Suprapubic skin (tissue), 4 donors: ENCODE measurements around the gene PSMC6. TPM values are rescaled to one million over a fixed set of nuclear protein-coding genes. Genes with fewer than 3 reads are reported as not detected.

Source experiments
- DNase-seq, 2 donors: peaks; one replicate each; pipeline ENCODE4 v3.0.0-alpha.2; 2019; ENCODE audit warnings: low spot score in 2 of 2
- H3K27ac ChIP-seq: fragments of 200-600 bp; sonication (generic); one replicate; pipeline ENCODE4 v1.5.1; 2019
- H3K27me3 ChIP-seq: fragments of 200-600 bp; sonication (generic); one replicate; pipeline ENCODE4 v1.5.1; 2019
- H3K36me3 ChIP-seq: fragments of 200-600 bp; sonication (generic); one replicate; pipeline ENCODE4 v1.5.1; 2019
- H3K4me1 ChIP-seq: fragments of 200-600 bp; sonication (generic); one replicate; pipeline ENCODE4 v1.5.1; 2019
- H3K4me3 ChIP-seq: fragments of 200-600 bp; sonication (generic); one replicate; pipeline ENCODE4 v1.5.1; 2019; ENCODE audit warnings: mild to moderate bottlenecking
- H3K9me3 ChIP-seq: fragments of 200-600 bp; sonication (generic); one replicate; pipeline ENCODE4 v1.5.1; 2019
- EP300 ChIP-seq: sonication (generic); formaldehyde crosslinking; IDR thresholded peaks from one replicate; pipeline ENCODE4 v1.6.1; 2017; ENCODE audit warnings: antibody characterized with exemption
- POLR2A ChIP-seq, 2 donors: fragments of 450-650 bp; IDR thresholded peaks; one replicate each; pipeline ENCODE4 v1.6.1; 2017; ENCODE audit warnings: antibody characterized with exemption in 2 of 2, mild to moderate bottlenecking in 2 of 2, moderate library complexity in 2 of 2
- POLR2AphosphoS5 ChIP-seq, 3 donors: sonication (generic); formaldehyde crosslinking; IDR thresholded peaks; one replicate each; pipeline ENCODE4 v1.6.1; 2017; ENCODE audit warnings: antibody characterized with exemption in 3 of 3
- WGBS: methylation state at CpG from one replicate; pipeline ENCODE4 v1.1.5; 2018; 5-methylcytosine and 5-hydroxymethylcytosine counted together
- total RNA-seq, 4 donors: library from RNA; depleted of rRNA; stranded (reverse); fragments of >200 nt; gene quantifications; one replicate each; pipeline ENCODE4 v1.1.0, GENCODE V29; 2016
- TF ChIP-seq, protein P1 (sequence below), 2 donors: fragments of 200-600 bp in 1 of 2; fragments of 450-650 bp in 1 of 2; sonication (generic) in 1 of 2; IDR thresholded peaks; one replicate each; pipeline ENCODE4 v1.5.1; 2016 to 2019; ENCODE audit warnings: antibody characterized with exemption in 2 of 2, mild to moderate bottlenecking in 1 of 2, moderate library complexity in 1 of 2

The PSMC6 gene
- total RNA-seq, 4 donors from 2014 or later = 53.8 to 78.1 (median 67.1) TPM

DNA sequence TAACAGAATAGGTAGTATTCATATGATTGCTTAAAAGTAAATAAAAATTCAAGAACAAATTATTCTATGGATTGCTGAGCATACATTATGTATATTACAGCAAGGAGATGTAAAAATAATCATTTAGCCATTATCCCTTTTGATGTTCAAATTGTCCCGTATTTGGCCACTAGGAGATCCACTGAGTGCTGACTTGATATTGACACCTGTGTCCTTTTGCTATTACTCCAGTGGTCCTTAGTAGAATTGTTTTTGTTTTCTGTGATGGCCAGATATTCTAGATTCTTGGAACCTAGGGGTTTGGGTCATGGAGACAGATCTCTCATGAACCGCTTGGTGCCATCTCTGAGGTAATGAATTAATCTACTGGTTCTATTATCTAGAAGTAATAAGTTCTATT, 28.4 kb upstream of the PSMC6 start:
- WGBS = 96% methylated on average over 2 of the region's 2 CpGs
- Histone ChIP-seq H3K36me3 (peaks cover 48% of the 10 kb centered on the region), H3K27ac (no peak overlapping the region)

DNA sequence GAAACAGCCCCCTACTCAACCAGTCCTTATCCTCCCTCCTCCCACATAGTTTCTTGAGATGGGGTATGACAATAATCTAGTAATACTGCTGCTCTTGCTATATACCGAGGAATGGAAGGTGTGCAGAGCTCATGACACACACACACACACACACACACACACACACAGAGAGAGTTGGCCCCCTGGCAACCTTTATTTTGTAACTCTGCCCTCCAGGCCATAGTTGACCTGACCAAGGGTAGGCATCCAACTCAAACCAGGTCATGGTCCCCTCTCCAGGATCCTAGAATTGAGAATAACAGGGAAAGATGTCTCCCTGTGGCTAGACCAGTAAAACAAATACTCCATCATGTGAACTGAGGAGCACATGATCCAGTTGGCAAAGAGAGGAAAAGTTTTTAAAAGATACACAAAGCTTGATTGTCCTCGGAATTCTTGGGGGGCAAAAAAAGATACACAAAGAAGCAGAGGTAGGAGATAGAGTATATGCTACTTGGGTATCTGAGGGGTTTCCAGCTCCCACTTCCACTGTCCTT, 22.9 kb upstream of the PSMC6 start:
- no peak for DNase-seq
- Histone ChIP-seq H3K27ac (no peak overlapping the region), H3K27me3 (no peaks in the 10 kb centered on the region), H3K36me3 (peaks cover 9% of the 10 kb centered on the region), H3K4me1 (peaks cover 4% of the 10 kb centered on the region), H3K4me3 (no peak overlapping the region), H3K9me3 (no peaks in the 10 kb centered on the region)
- no peak for TF ChIP-seq POLR2A (IDR thresholded peaks at IDR 0.05)
- TF ChIP-seq POLR2AphosphoS5 (IDR thresholded peaks at IDR 0.05) = no peak
- TF ChIP-seq EP300 = no peak
- TF ChIP-seq, protein P1, sequence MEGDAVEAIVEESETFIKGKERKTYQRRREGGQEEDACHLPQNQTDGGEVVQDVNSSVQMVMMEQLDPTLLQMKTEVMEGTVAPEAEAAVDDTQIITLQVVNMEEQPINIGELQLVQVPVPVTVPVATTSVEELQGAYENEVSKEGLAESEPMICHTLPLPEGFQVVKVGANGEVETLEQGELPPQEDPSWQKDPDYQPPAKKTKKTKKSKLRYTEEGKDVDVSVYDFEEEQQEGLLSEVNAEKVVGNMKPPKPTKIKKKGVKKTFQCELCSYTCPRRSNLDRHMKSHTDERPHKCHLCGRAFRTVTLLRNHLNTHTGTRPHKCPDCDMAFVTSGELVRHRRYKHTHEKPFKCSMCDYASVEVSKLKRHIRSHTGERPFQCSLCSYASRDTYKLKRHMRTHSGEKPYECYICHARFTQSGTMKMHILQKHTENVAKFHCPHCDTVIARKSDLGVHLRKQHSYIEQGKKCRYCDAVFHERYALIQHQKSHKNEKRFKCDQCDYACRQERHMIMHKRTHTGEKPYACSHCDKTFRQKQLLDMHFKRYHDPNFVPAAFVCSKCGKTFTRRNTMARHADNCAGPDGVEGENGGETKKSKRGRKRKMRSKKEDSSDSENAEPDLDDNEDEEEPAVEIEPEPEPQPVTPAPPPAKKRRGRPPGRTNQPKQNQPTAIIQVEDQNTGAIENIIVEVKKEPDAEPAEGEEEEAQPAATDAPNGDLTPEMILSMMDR (IDR thresholded peaks at IDR 0.05) = no peak
- WGBS = 88% methylated on average over 2 of the region's 2 CpGs

More for the DNA sequence above, 28.4 kb upstream of the PSMC6 start:
- no peak for DNase-seq
- no peaks in the 10 kb centered on the region for H3K9me3 ChIP-seq
- H3K4me3 ChIP-seq = no peak overlapping the region
- no peaks in the 10 kb centered on the region for H3K27me3 ChIP-seq
- TF ChIP-seq, protein P1 (IDR thresholded peaks at IDR 0.05) = no peak
- TF ChIP-seq POLR2A (IDR thresholded peaks at IDR 0.05) (no peak), EP300 (no peak)
- no peaks in the 10 kb centered on the region for H3K4me1 ChIP-seq

DNA sequence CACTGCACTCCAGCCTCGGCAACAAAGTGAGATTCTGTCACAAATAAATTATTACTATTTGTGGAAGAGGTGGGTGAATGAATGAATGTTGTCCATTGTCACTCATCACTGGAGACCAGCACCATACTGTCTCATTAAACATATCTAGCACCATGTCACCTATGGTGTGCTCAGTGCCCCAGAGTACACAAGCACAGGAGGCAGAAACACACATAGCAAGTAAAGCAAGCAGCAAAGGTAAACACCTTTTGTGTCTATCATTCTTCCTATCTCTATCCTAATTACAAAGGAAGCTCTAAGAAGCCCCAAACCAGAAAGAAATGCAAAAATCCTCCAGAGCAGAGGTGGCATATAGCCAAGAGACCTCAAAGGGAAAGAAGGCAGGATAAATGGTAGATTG, 20.8 kb upstream of the PSMC6 start:
- TF ChIP-seq, protein P1 (IDR thresholded peaks at IDR 0.05) = no peak
- TF ChIP-seq POLR2A (IDR thresholded peaks at IDR 0.05) (no peak), POLR2AphosphoS5 (IDR thresholded peaks at IDR 0.05) (no peak), EP300 (no peak)
- Histone ChIP-seq H3K4me3 (no peak overlapping the region), H3K9me3 (no peaks in the 10 kb centered on the region), H3K36me3 (peaks cover 4% of the 10 kb centered on the region), H3K27ac (no peak overlapping the region), H3K4me1 (peaks cover 4% of the 10 kb centered on the region), H3K27me3 (no peaks in the 10 kb centered on the region)
- WGBS = 100% methylated on average over 1 of the region's 1 CpG
- DNase-seq = no peak

DNA sequence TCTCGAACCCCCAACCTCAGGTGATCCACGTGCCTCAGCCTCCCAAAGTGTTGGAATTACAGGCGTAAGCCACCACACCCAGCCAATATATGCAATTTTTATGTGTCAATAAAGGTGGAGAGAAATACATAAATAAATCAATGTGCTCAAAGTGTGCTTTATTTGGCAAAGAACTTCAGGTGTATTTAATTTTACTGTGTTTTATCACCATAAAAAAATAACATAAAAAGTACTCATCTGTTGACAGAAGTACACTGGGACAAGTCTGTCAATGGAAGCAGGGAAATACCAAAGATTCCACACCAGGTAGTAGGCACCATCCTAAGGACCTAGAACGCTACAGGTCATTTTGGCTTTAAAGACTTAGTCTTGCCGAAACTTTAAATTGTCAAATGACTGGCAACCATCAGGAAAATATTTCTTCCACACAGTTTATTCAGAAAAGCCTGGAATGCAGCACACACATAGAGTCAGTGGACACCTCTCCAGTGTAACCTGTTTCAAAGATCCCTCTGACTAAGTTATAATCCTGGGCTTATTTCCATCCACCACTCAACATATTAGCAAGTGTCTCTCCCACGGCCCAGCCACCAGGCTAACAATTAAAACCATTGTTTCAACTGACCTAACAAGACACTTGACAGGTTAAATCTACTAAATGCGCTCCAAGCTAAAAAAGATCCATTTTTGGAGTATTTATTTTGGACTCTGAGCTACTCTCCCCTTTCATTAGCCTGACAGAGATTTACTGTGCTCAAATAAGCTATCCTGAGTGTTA, 15.8 kb upstream of the PSMC6 start:
- Histone ChIP-seq H3K36me3 (no peaks in the 10 kb centered on the region), H3K4me1 (peaks cover 43% of the 10 kb centered on the region), H3K27ac (no peak overlapping the region), H3K4me3 (no peak overlapping the region), H3K9me3 (no peaks in the 10 kb centered on the region), H3K27me3 (no peaks in the 10 kb centered on the region)
- DNase-seq = no peak
- WGBS = 82% methylated on average over 7 of the region's 7 CpGs
- TF ChIP-seq, protein P1 (IDR thresholded peaks at IDR 0.05) = no peak
- TF ChIP-seq EP300 (no peak), POLR2AphosphoS5 (IDR thresholded peaks at IDR 0.05) (no peak), POLR2A (IDR thresholded peaks at IDR 0.05) (no peak)

DNA sequence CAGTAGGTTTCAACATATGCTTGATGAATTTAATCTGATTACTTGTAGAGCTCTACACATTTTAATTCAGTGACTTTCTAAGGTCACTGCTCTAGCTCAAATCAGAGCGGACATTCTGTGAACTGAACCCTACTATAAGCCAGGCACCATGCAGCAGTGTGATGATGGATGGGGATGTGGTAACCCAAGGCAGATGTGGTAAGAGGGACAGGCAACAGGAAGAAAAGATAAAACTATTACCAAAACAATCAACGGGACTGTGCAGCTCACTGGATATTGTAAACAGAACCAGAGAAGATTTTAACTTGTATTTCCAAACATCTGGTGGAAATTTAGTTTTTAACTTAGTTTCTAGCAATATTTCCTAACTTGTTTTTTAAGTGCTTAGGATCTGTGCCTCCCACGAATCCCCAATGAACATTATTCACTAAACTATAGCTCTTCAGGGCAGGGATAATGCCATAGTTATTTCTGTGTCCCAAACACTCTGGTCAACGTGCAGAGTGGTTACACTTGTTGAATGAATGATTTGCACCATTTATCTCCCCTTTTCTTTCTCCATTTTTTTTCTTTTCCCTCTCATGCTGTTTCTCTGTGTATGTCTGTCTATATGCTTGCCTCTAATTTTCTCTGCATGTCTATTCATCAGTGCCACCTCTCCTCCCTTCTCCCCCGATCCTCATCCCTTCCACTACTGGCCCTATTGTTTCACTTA, 14.6 kb upstream of the PSMC6 start:
- no peaks in the 10 kb centered on the region for H3K27me3 ChIP-seq
- DNase-seq = no peak
- no peak overlapping the region for H3K4me3 ChIP-seq
- no peaks in the 10 kb centered on the region for H3K9me3 ChIP-seq
- TF ChIP-seq POLR2AphosphoS5 (IDR thresholded peaks at IDR 0.05) (no peak), POLR2A (IDR thresholded peaks at IDR 0.05) (no peak), EP300 (no peak)
- TF ChIP-seq, protein P1 (IDR thresholded peaks at IDR 0.05) = no peak
- no peak overlapping the region for H3K27ac ChIP-seq
- H3K36me3 ChIP-seq = no peaks in the 10 kb centered on the region
- 56% methylated on average over 5 of the region's 5 CpGs for WGBS
- peaks cover 40% of the 10 kb centered on the region for H3K4me1 ChIP-seq
